DMS53 (cell line): ENCODE measurements around the gene GJA1.
"Not testable (repeated sequence)": the region's sequence is repeated elsewhere in the genome, so short reads cannot be mapped to it uniquely, and the experiment has no call there.

ENCODE experiments used
- DNase-seq: peaks from one replicate; lab custom pipeline; 2025; lab: John Stamatoyannopoulos, UW

Gene GJA1

DNA sequence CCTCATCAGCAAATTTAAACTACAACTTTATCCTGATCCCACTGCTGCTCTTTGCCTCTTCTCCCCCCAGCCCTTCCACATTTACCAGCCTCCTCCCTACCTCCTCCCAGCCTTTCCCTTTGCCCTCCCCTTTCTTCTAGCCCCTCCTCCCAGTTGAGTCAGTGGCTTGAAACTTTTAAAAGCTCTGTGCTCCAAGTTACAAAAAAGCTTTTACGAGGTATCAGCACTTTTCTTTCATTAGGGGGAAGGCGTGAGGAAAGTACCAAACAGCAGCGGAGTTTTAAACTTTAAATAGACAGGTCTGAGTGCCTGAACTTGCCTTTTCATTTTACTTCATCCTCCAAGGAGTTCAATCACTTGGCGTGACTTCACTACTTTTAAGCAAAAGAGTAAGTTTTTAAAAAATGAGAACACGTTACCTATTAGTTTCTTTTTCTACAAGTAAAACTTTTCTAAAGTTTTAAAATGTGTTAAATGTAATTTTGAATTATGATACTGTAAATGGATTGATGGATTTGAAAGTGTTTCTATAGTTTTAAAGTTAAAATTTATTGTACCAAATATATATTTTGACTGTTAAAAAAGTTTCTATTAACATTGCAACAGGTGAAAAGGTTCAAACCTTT is at the start of gene GJA1:
Gene GJA1 (plus strand): TSS at position 203 of the 626 bp plus-strand sequence. CDS start 11,202 bp downstream, outside the sequence.
- no peak for DNase-seq

DNA sequence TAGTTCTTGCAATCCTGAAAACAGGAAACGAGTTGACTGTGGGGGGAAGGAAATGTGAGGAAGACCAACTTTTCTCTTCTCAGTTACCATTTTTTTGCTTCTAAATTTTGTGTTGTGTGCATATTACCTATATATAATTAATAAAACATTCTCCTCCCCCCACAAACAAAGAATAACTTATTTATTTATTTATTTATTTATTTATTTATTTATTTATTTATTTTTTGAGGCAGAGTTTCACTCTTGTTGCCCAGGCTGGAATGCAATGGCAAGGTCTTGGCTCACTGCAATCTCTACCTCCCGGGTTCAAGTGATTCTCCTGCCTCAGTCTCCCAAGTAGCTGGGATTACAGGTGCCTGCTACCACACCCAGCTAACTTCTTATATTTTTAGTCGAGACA is 48.9 kb upstream of the GJA1 start:
- not testable (repeated sequence) for DNase-seq

DNA sequence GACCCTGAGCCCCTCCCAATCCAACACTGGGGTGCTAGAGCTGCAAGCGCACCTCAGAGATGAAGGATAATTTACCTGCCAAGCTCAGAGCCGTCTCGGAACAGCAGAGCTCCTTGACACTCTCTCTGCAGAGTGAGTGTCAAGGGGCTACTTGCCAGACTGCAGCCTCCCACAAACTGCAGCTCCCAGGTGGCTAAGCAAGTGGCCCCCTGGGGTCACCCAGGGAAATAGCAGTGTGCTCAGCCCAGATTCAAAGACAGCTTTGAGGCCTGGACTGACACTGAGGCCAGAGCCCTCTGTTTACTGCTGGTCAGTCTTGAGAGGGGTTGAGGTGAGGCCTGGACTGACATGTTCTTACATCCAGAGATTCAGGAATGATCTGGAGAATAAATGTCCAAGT is 46.0 kb upstream of the GJA1 start:
- no peak for DNase-seq

DNA sequence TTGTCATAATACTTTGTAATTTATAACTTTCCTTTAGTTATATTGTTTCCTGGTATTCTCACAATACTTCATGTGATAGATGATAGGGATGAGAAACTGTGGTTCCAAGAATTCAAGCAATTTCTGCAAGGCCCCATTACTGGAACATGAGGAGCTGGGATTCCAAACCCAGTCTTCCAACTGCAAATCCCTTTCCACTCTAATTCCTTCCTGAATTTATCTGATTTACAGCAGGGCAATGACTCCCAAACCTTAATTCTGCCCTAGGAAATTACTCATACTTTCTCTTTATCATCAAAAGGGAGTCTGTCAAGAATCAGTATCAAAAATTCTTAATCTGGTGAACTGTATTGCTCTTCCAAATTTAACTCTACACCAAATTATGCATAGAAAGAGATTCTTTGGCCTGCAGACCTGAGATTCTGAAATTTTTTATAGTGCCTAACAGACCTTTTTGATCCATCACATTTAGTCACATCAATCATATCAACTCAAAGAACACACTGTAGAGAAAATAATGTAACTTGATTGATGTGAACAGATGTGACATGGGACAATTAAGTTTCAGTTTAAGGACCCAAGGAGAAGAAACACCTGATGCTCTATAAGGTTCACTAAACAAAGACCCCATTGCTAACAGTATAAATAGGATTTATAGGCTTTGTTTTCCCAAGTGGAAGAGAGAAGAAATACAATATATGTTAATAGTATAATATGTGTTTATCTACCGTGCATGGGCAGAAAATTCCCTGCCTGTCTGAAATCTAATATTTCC is 41.5 kb upstream of the GJA1 start:
- no peak for DNase-seq

DNA sequence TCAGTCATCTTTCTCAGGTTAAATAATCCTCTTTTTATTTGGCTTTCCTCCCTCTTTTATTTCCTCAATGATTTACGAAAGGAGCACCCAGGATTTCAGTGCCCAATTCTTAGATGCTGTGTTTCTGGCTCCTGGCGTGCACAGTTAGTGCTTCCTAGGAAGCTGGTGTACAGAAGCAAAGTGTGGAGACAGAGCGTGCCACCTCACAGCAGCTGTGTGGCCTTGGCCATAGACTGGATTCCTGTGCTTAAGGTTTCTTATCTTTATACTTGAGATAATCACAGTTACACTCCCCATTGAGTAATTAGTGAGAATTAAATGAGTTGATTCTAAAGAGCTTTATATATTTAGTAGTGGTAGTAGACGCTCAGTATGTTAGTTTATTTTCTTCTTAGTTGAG is 39.7 kb upstream of the GJA1 start:
- no peak for DNase-seq

DNA sequence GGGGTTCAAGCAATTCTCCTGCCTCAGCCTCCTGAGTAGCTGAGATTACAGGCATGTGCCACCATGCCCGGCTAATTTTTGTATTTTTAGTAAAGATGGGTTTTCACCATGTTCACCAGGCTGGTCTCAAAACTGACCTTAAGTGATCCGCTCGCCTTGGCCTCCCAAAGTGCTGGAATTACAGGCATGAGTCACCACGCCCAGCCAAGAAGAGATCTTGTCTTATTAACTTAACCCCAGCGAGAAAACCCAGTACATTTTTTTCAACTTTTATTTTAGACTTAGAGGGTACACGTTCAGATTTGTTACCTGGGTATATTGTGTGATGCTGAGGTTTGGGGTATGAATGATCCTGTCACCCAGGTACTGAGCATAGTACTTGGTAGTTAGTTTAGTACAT is 38.3 kb upstream of the GJA1 start:
- not testable (repeated sequence) for DNase-seq

DNA sequence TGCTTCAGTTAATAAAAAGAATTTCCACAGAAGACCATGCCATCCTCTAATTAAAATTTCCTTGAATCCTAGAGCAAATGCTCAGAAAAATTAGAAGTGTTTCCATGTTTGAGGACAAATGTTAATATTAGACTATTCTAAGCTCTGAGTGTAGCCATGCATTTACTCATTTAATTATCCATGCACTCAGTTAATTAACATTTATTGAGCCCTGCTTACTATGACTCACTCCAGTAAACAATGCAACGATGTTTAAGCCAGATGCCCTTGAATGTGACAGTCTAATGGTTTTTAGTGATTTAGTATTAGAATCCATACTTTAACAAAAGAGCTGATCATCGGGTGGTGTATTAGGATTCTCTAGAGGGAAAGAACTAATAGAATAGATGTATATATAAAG is 37.3 kb upstream of the GJA1 start:
- no peak for DNase-seq

DNA sequence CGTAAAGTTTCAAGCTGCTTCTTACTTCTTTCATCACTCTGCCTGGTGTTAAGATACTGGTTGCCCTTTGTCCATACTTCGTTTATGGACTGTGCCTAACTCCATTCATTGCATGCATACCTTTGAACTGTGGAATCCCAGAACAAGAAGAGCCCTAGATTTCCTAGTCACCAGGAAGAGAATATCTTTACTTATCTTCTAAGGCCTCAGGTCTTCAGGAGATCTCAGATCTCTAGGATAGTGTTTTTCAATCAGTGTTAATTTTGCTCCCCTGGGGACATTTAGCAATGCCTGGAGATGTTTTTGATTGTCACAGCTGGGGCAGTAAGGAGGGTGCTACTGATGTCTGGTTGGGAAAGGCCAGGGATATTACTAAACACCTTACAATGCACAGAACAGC is 35.5 kb upstream of the GJA1 start:
- no peak for DNase-seq

DNA sequence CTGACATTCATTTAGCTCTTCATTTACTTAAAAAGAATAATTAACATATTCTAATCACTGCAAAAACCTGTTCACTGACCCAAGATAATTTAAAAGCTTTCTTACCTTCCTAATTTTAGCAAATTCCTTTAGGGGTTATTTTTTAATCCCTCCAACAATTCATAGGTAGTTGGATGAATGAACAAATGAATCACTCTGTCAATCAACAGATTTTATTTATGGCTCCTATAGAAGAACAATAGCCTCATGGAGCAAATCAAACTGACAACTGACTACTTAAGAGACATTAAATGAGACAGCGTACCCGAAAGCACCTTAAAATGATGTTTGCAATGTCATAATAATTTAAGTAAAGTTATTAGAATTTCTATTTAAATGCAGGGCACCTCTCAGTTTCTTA is 31.5 kb upstream of the GJA1 start:
- DNase-seq: no peak

DNA sequence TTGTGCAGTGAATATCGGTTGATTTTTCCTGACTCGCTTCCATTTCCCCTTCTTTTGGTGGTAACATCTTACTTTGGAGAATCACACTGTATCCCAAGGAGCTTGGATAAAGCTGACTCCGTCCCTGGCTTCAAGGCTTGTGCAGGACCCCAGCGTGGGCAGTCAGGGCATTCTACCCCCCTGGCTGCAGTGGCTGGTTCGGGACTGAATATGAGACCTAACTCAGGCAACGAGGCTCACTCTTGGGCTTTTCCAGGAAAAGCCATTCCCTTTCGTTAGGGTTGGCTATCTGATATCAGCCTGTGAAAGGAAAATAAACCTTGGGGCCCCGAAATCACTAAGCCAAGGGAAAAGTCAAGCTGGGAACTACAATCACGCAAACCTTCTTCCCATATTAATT is 30.1 kb upstream of the GJA1 start:
- no peak for DNase-seq

DNA sequence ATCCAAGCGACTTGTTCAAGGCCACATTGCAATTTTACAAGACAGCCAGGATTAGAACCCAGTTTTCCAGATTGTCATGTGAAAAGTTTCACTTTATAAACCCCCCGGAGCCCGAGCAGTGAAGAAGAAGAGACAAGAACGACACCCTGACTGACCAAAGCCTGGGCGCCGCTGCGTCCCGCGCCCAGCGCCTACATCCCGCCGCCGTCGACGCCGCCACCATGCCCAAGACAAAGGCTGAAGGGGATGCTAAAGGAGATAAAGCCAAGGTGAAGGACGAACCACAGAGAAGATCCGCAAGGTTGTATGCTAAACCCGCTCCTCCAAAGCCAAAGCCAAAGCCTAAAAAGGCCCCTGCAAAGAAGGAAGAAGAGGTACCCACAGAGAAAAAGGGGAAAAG is 27.1 kb upstream of the GJA1 start:
- no peak for DNase-seq

DNA sequence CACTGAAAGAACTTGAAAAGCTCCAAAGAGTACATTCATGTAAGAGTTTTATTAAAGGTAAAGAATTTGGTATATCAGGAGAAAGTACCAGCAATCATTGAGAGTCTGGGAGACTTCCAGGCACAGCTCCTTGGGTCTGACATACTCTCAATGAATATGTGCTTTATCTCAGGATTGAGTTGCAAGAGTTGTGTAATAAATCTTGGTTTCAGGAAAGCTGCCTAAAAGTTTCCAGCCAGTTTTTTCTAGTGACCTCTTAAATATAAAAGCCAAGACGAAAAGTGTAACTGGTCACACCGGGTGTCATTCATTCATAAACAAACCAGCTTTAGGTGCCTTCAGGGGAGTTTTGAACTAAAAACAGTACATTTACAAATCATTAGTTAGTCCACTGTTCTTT is 21.6 kb upstream of the GJA1 start:
- DNase-seq: no peak

DNA sequence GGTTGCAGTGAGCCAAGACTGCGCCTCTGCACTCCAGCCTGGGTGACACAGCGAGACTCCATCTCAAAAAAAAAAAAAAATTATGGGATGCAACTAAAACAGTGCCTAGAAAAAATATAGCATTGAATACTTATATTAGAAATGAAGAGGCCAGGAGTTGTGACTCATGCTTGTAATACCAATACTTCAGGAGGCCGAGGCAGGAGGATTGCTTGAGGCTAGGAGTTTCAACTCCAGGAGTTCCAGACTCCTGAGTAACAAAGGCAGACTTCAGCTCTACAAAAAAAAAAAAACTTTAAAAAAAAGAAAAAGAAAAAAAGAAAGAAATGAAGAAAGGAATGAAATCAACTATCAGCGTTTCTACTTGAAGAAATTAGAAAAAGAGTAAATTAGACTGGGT is 17.1 kb upstream of the GJA1 start:
- DNase-seq: no peak

DNA sequence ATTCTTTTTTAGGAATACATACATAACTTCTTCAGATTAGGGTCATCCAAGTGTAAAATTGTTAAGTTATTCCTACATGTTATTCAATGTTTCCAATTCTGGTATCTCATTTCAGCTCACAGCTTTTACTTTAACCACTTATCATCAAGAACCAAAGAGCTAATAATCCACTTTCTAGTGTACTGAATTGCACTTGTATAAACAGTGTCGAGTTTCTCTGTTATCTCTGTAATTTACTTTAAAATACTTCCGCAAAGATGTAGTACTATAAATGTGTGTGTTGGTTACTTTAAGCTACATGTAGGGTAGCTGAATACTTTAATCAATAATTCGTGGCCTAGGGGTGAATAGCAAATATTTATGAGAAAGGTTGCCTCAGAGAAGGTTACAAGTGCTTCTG is 8.8 kb upstream of the GJA1 start:
- DNase-seq: peak; percentile 1

DNA sequence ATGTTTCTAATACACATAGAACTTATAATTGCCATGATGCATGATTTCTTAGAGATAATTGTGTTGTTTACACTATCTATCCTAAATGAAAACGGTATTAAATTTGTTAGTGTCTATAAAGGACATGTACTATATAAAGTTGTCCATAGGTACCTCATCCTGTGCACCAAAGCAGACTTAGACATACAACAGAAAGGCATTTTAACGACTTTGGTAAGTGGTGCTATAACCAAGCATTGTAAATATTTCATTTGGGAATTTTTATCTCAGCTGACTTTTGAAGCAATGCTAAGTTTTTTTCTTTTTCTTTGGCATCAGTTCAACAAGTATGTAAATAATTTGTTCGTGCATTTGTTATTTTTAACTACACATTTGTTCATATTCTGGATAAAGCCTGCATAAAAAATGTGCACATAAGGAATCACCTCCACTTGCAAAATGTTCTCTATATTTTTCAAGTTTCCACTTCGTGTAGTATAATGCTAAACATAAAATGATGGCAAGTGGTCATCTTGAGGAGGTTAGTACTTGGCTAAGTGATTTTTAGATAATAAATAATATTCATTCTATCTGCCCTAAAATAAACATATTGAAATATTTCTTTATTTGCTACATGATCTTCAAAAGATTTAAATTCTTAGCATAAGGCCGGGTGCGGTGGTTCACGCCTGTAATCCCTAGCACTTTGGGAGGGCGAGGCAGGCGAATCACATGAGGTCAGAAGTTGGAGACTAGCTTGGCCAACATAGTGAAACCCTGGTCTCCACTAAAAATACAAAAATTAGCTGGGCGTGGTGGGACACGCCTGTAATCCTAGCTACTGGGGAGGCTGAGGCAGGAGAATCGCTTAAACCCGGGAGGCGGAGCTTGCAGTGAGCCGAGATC is 6.3 kb upstream of the GJA1 start:
- no peak for DNase-seq

DNA sequence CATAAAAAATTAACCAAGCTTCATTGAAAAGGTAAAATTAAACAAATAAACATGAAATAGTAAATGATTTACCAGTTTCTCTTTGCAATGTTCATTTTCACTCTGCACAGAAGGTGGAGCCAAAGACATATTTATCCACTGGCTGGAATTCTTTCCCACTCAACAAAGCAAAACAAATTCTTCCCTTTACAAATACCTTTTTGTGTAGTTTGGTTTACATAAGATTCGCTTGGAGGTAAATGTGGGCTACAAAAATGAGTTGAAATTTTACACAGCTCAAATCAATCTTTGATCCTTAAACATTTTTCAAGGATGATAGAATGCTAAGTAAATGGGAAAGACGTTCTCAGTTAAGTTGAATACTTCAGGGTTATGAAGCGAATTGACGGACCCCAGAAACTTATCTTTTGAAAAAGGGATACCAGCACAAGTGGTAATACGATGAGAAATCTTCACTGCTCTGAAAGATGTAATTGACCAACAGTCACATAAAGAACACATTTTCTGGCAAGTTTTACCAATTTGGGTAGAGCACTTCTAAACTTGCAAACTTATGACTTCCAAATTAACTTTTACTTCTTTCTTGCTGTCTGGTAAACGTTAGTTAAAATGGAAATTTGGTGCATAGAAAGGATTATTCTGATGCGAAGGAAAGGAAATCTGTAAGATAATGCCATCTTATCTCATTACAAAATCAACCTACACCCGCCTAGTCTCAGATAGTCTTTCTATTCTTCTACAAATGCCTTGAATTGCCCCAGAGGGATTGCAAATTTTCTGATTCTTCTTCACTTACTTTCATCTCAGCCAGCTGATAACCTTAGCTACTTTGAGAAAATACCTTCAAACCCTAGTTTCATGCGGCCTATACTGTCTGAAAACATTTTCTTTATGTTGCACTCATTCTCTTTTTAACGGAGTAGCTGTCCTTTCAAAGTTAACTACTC is 4.7 kb upstream of the GJA1 start:
- DNase-seq: peak; percentile 62

DNA sequence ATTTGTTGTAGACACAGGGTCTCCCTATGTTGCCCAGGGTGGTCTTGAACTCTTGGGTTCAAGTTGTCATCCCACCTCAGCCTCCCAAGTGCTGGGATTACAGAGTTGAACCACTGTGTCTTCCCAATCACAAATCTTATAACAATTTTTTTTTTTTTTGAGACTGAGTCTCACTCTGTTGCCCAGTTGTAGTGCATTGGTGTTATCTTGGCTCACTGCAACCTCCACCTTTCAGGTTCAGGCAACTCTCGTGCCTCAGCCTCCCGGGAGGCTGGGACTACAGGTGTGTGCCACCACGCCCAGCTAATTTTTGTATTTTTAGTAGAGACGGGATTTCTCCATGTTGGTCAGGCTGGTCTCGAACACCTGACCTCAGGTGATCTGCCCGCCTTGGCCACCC is 3.7 kb upstream of the GJA1 start:
- DNase-seq: not testable (repeated sequence)

DNA sequence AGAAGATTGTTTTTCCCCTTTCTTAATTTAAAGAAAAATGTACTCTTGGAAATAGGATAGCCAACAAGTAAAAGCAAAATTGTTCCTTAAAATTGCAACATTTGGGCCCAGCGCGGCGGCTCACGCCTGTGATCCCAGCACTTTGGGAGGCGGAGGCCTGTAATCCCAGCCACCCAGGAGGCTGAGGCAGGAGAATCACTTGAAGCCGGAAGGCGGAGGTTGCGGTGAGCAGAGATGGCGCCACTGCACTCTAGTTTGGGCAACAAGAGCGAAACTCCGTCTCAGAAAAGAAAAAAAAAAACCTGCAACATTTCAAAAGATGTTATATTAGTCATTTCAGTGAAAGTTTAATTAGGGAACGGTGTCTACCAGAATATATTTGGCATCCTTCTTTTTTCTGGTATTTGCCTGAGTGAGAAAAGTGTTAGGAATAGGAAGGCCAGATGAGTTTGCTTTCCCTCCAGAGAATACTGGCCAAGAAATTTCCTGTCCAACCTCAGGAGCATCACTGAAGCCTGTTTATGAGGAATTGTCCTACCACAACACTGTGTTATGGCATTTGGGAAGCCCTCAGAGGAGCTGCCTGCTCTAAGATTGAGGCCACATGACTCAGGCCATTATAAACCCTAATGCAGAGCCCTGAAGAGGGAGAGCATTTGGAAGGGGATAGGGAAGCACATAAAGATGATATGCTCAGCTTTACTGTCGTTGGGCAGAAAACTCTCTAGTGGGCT is 1.2 kb upstream of the GJA1 start:
- DNase-seq: no peak

DNA sequence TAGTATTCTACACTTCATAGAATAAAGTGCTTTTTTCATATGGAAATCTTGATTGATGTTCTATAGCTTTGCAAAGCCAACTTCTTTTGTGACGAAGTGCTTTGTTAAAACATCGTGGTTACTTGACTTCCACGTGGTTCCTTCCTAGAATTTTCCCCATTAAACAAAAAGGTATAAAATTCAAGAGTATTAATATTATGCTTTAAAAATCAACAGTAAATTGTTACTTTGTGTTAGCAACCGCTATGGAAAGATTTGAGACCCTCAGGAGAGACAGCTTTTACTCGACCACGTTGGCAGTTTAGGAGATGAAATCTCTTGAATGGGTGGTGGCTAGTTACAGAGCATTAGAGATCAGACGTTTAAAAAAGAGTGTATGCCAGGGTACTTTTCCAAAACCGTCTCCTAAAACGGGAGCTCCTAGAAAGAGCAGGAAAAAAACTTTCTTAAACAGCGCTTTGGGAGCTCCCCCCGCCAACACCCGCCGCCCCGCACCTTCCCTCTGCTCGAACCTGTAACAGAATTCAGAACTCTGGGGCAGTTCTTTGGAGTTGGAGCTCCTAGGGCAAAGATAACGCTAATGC is 920 bp downstream of the GJA1 start:
- DNase-seq: no peak

DNA sequence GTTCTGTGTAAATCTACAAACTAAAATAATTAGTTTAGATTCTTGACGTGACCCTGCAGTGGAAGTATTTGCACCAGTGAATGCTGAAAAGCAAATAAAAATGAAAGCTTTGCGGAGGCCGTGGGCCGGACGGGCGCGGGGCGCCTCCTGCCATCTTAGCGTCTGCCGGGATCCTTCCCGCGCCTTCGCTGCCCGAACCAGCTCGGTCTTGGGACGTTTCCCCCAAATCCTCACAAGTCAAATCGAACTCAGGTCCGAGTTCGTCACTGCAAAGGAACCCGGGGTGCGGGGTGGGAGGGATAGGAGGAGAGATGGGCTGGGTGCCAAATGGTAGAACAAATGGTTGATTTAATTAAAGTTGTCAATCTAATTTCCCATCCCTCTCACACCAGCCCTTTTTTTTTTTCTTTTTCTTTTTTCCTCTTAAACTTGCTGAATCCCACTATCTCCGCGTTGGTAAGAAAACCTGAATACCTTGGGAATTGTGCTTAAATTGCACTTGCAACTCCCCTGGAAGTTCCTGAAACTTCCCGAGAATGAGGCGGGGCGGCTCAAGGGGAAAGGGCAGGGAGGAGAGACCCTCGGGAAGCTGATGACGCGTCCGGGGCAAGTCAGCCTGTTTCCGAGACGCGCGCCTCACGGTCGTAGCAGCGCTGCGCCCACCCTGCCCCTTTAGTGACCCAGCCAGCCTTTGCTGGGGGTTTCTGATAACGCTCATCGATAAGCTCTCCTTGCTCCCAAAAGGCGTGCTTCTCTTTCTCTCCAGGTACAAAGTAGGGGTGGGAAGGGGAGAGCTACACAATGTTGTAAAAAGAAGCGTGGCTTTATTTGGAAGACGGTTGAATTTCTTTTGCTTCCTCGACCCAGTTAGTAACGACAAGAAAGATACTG is 1.8 kb downstream of the GJA1 start:
- peak; percentile 21 for DNase-seq
